C4-2B (cell line): Measurements from ENCODE around the gene RIMBP2.

Source experiments
- ZFX ChIP-seq: fragments of 450-650 bp; IDR thresholded peaks from 2 replicates; pipeline ENCODE4 v1.6.1; 2017
- TF ChIP-seq, protein P1 (sequence below): fragments of 450-650 bp; conservative IDR thresholded peaks from 2 replicates; pipeline ENCODE4 v1.5.1; 2017; ENCODE audit warnings: mild to moderate bottlenecking

DNA sequence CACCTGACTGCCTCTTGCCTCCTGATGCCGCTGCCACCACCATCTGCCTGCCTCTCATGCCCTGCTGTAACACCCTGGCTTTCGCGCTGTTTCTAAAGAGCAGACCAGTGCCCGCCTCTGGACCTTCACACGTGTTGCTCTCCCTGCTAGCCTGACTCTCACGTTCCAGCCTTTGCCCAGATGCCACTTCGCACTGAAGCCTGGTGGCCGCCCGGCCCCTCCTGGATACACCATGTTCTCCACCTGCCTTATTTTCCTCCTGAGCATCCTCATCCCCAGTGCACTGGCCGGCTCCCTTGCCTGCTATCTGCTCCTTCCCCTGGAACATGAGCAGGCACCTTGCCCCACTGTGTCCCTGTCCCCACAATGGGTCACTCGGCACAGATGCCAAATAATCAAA is 231.9 kb downstream of the RIMBP2 start:
- TF ChIP-seq, protein P1, sequence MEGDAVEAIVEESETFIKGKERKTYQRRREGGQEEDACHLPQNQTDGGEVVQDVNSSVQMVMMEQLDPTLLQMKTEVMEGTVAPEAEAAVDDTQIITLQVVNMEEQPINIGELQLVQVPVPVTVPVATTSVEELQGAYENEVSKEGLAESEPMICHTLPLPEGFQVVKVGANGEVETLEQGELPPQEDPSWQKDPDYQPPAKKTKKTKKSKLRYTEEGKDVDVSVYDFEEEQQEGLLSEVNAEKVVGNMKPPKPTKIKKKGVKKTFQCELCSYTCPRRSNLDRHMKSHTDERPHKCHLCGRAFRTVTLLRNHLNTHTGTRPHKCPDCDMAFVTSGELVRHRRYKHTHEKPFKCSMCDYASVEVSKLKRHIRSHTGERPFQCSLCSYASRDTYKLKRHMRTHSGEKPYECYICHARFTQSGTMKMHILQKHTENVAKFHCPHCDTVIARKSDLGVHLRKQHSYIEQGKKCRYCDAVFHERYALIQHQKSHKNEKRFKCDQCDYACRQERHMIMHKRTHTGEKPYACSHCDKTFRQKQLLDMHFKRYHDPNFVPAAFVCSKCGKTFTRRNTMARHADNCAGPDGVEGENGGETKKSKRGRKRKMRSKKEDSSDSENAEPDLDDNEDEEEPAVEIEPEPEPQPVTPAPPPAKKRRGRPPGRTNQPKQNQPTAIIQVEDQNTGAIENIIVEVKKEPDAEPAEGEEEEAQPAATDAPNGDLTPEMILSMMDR, result no peak
- TF ChIP-seq ZFX, result no peak
